Activated CD8-positive, alpha-beta memory T cell treated with anti-CD3 and anti-CD28 coated beads for 36 hours (primary cell): ENCODE results near the gene COL15A1. TPM values are rescaled to one million over a fixed set of nuclear protein-coding genes. Genes with fewer than 3 reads are reported as not detected.

ENCODE experiments used
- CTCF ChIA-PET: fragments of 350-600 bp; sonication (Branson Sonifier 250); formaldehyde crosslinking; loops from one replicate; lab custom pipeline; 2021; ENCODE audit warnings: antibody characterized with exemption; lab: Charles Lee
- POLR2A ChIA-PET: fragments of 350-600 bp; sonication (Branson Sonifier 250); formaldehyde crosslinking; loops from one replicate; lab custom pipeline; 2021; ENCODE audit warnings: antibody characterized with exemption; lab: Charles Lee
- total RNA-seq, 2 experiments: library from RNA; stranded (reverse); gene quantifications; one replicate each; pipeline ENCODE4 v1.2.3, GENCODE V29; 2021

The COL15A1 gene
- total RNA-seq, 2 experiments from 2014 or later: 0.02 to 0.04 TPM

DNA sequence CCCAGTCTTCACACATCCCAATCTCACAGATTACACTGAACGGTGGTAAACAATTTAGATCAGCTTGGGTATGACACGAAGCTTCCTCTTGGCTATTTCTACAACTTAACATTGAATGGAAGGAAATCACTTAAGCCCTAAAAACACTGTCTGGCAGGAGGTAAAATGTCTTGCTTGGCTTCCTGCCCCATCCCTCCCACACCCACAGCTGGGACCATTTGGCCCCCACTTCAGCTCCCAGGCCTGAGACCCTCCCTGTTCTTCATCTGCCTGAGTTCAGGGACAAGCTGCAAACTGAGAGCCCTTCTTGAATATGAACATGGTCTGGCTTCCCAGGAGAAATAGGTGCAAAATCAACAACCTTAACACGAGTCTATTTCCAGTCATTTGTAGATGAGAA is 3.4 kb upstream of the COL15A1 start:
- POLR2A ChIA-PET: no interaction called here
- CTCF ChIA-PET: no interaction called here

- CTCF ChIA-PET: no interaction called here
These were observed 1.7 kb upstream of the COL15A1 start for GRCh38 chr9:98941946-98942523.

GRCh38 chr9:98942906-98943681 is 613 bp upstream of the COL15A1 start:
- POLR2A ChIA-PET: no interaction called here
- CTCF ChIA-PET: no interaction called here

More at GRCh38 chr9:98941946-98942523, 1.7 kb upstream of the COL15A1 start:
- POLR2A ChIA-PET: no interaction called here

- POLR2A ChIA-PET: no interaction called here
- CTCF ChIA-PET: no interaction called here
These were observed 488 bp downstream of the COL15A1 start for GRCh38 chr9:98944057-98944733.

DNA sequence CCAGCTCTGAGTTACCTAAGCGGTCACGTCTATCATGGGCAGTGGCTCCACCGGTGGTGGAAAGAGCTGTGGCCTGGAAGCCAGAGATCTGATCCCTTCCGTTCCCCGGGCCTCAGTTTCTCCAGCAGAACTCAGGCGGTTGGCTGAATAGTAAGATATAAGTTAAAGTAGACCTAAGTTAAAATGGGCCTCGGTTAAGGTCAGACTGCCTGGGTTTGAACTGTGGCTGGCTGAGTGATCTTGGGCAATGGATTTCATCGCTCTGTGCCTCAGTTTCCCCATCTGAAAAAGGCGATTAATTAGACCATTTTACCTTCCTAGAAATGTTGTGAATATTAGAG is 997 bp downstream of the COL15A1 start:
- POLR2A ChIA-PET: no interaction called here
- CTCF ChIA-PET: no interaction called here

- POLR2A ChIA-PET: no interaction called here
- CTCF ChIA-PET: no interaction called here
These were observed 5.9 kb downstream of the COL15A1 start for GRCh38 chr9:98949565-98949964.

- ChIA-PET CTCF (no interaction called here), POLR2A (no interaction called here)
These were observed 6.6 kb downstream of the COL15A1 start for GRCh38 chr9:98950262-98950661.

DNA sequence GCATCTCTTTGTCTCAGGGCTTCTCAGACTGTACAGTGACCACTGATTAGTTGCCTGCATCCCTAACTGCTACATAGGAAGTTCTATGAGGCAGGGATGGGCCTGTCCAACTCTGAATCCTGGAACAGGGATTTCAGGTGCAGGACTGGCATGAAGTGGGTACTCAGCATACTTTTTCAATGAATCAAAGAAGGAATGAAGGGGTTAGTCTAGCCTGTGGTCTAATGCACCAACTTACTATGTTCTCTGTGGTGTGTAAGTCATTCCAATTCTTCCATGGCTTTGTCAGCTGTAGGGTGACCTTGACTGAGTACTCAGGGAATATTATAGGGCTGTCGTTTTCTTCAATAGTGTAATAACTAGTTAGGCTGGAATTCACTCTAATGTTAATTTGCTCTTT is 8.3 kb downstream of the COL15A1 start:
- ChIA-PET POLR2A (no interaction called here), CTCF (no interaction called here)

DNA sequence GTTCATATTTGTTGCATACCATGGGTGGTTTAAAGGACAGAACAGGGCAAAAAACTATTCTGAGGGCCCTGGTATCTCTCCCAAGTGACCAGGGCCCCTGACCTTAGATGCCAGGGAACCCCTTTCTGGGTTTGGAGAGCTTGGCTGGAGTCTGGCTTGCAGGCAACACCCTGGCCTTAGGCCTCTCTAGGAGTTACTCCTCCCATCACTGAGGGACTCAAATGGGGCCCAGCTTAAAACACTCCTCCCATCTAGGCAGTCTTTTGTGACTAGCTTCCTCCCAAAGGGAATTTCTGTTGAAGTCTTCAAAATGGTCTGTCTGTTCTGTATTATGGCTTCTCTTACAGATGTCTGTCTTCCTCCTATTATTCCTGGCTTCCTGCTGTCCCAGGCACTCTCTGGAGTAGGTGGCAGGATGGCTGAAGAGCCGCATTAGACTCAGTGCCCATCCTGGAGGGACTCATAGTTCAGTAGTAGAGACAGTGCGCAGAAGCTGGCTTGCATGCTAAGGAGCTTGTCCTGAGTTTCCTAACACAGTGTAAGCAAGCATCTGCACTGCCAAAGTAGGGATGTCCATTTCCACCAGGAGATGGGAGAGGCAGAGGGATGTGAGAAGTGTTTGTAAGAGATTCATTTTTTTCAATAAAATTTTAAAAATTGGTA is 10.0 kb downstream of the COL15A1 start:
- CTCF ChIA-PET: no interaction called here
- POLR2A ChIA-PET: no interaction called here

DNA sequence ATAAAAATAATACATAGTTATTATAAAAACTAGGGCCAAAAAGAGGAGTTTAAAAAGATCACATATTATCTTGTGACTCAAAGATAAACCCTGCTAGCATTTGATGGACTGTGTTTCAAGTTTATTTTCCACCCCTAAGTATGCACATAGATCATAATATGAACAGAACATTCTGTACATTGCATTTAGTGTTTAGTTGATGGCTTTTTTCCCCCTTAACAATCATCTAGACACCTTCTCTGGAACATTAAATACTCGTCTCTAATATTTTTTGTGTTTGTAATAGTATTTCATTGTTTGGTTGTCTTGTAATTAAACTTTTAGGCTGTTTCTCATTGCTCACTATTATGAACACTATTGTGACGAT is 10.5 kb downstream of the COL15A1 start:
- CTCF ChIA-PET: interaction anchor here (0.7 kb wide), 1 partner anchor 20 kb away, joined by 3 read pairs; no protein-coding TSS in a partner anchor

GRCh38 chr9:98955259-98955658 is 11.6 kb downstream of the COL15A1 start:
- ChIA-PET POLR2A (no interaction called here), CTCF (no interaction called here)

More for the DNA sequence above, 10.5 kb downstream of the COL15A1 start:
- POLR2A ChIA-PET: no interaction called here

- CTCF ChIA-PET: no interaction called here
These were observed 14.1 kb downstream of the COL15A1 start for GRCh38 chr9:98957826-98958225.

GRCh38 chr9:98958271-98958984 is 14.7 kb downstream of the COL15A1 start:
- ChIA-PET CTCF (no interaction called here), POLR2A (interaction anchor here (0.6 kb wide), 1 partner anchor 1003 kb away, joined by 5 read pairs; no protein-coding TSS in a partner anchor)

More at GRCh38 chr9:98957826-98958225, 14.1 kb downstream of the COL15A1 start:
- POLR2A ChIA-PET: no interaction called here

- ChIA-PET POLR2A (no interaction called here), CTCF (interaction anchor here (0.8 to 1.0 kb wide), 2 partner anchors 14 to 15 kb away, joined by 3 read pairs; no protein-coding TSS in a partner anchor)
These were observed 16.7 kb downstream of the COL15A1 start for GRCh38 chr9:98960409-98960808.

DNA sequence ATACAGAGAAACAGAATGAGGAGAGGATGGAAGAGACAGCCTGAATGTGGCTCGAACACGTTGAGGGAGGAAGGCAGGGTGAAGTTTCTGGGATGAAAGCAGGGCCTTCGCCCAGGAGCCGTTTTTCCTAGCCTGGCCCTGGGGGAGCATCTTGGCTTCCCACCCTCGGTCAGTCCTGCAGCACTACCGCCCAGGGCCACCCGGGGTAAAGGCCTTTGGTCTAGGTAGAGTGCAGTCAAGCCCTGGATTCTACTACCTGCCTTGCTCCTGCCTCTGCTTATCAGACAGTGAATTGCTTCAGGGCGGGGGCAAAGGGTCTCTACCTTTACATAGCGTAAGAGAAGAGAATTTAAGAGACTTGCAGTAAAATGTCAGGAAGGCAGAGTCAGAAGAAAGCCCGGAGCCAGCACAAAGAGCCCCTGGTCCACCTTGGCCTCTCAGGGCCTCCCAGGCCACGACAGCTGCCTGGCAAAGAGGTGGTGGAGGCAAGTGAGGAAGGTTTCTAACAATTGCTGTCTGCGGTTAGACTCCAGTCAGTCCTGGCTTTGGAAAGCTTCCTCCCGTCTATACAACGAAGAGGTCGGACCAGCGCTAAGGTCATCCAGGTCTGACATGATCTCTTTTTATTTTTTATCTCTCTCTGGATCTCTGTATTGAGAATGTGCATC is 17.9 kb downstream of the COL15A1 start:
- CTCF ChIA-PET: interaction anchor here (1.0 kb wide), 1 partner anchor 12 kb away, joined by 3 read pairs; no protein-coding TSS in a partner anchor
- POLR2A ChIA-PET: no interaction called here

- ChIA-PET CTCF (no interaction called here), POLR2A (no interaction called here)
These were observed 18.5 kb downstream of the COL15A1 start for GRCh38 chr9:98962181-98962560.

- CTCF ChIA-PET: no interaction called here
These were observed 19.2 kb downstream of the COL15A1 start for GRCh38 chr9:98962861-98963260.

DNA sequence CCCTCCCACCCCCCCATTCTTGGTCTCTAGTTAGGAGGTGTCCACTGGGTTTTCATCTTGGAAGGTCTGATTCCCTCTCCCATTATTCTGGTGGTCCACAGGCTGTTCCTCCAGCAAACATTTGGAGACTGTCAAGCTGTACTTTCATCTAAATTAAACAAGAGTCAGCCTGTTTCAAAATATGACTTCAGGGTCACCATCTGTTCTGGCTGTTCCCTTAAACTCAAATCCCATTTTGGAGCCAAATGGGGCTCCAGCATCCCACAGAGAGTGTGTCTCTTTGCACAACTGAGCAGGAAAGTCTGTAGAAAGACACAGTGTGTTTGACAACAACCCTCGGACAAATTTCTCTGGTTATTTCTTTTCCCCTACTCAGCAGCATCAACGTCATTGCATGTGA is 20.5 kb downstream of the COL15A1 start:
- ChIA-PET POLR2A (no interaction called here), CTCF (no interaction called here)

More at GRCh38 chr9:98962861-98963260, 19.2 kb downstream of the COL15A1 start:
- POLR2A ChIA-PET: interaction anchor here (0.5 kb wide), 1 partner anchor 115 kb away, joined by 4 read pairs; no protein-coding TSS in a partner anchor

DNA sequence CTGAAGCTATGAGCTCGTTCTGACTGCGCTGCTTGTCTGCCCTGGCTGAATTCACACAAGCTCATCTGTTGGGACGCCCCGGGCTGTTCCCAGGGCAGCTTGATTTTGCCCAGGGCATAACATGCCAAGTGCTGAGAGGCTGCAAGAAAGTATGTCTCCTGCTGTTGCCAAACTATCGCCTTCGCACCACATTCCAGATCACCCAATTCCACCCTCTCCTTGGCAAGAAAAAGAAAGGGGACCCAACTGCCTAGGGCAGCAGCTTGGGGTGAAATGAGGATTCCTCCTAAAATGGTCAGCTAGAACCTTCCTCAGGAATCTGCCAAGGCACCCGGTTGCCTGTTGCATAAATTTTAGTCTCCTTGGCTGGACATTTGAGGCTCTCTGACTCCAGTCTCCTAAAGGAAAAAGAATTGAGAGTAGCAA is 21.2 kb downstream of the COL15A1 start:
- CTCF ChIA-PET: no interaction called here
- POLR2A ChIA-PET: no interaction called here
